Ramos (cell line): ENCODE results near the gene MCF2L.

Source experiments
- in situ Hi-C: fragments of 300-500 bp; cut with MboI; formaldehyde crosslinking; loops from one replicate; pipeline ENCODE4 v1.14.3; 2022; ENCODE audit warnings: low sequenced_read_pairs; ENCODE audit not compliant: unreplicated experiment

The MCF2L gene

DNA sequence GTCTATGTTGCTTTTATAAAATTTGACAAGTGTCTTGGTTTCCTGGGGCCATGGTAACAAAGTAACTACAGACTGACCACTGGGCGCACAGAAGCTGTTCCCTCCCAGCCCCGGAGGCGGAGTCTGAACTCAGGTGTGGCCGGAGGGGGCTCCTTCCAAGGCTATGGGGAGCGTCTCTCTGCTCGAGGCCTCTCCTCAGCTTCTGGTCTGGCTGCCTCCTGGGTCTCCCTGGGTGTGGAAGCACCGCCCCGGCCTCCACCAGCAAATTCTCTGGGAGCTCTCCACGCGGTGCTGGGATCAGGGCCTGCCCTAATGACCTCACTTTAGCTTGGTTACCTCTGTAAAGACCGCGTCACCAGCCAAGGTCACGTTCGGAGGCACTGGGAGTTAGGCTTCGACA is 90.9 kb downstream of the MCF2L start:
- in situ Hi-C loops = no loop called here

DNA sequence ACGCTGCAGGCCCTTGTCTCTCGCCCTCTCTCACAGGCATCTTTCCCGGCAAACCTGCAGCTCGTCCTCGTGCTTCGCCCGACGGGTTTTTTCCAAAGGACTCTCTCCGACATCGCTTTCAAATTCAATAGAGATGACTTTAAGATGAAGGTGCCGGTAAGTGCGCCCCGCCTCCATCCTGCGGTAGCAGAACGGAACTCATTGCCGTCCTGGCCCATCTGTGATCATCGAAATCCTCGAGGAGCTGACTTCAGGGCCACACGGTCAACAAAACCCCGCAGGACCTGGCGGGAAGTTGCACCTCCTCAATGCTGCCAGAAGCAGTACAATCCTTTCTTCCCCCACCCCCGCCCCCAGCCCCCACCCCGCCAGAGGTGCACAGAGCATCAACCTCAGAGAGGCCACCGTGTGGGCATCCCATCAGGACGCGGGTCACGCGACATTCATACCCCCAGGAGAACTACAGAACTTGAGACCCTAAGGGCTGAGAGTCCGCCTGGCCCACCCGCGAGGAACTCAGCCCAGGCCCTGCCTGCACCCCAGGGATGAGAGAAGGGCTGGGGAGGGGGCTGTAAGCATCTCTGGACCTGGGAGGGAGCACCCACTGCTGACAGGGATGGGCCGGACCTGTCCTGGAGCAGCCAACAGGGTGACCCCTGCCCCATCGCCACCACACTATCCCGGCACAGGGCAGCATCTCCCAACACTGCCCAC is 91.7 kb downstream of the MCF2L start:
- in situ Hi-C loops = no loop called here

DNA sequence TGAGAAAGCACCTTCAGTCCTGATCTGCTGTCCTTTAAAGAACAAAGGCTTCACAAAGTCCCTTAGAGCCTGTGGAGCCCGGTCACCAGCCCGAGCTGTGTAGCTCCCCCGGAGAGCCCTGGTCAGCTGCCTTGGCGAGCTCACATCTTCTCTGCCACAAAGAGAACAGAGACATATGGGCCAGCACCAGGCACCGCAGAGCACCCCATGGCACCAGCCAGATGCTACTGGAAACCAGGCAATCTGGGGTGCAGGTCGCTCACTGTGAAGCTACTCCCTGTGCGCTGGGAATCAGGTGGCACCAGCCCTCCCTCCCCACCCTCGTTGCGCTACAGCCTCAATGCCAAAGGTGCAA is 92.2 kb downstream of the MCF2L start:
- in situ Hi-C loops = no loop called here

DNA sequence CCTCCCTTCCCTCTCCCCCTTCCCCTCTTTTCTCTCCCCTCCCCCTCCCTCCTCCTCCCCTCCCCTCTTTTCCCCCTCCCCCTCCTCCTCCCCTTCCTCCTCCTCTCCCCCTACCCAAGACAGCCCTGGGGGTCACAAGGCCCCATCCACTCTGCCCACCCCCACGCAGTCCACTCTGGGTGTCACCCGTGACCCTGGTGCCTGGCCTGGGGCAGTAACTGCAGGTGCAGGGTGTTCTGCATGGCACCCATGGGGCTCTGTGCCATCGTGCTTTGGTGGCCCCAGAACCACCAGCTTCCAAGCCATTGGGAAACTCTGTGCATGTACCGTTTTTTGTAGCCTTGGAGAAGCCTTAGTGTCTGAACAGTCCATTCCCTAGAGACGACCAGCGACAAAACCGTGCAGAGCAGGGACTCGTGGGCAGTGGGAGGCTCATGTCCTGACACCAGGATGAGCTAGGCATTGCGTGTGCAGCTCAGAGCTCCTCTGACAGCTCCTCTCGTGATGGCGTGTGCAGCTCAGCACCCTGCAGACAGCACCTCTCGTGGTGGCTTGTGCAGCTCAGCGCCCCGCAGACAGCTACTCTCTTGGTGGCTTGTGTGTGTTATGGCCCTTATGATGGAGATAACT is 92.9 kb downstream of the MCF2L start:
- in situ Hi-C loops = no loop called here

DNA sequence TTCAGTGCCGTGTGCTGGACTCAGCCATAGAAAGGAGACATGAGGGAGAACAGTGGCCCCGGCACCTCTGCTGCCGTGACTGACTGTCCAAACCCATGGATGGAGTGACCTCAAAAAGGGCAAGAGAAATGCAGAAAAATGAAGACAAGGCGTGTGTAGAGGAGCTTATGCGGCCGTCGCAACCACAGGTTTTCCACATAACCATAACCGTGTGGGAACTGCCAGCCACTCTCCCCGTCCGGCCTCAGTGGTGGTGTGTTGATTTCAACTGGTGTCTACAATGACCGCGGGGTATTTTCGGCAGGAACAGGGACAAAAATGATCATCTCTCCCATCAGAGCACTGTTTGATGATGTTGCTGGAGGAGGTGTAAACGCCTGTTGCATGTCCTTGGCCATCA is 93.7 kb downstream of the MCF2L start:
- in situ Hi-C loops = no loop called here

DNA sequence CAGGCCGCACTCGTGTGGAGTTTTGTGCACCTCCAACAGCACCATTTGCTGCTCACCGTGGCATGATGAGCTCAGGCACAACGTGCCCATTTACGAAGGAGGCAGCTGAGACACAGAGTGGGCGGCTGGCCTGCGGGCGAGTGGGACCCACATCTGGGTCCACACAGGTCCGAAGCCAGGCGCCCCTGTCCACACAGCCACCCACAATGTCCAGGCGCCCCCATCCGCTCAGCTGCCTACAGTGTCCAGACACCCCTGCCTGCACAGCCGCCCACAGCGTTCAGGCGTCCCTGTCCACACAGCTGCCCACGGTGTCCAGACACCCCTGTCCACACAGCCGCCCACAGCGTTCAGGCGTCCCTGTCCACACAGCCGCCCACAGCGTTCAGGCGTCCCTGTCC is 94.1 kb downstream of the MCF2L start:
- in situ Hi-C loops = no loop called here

DNA sequence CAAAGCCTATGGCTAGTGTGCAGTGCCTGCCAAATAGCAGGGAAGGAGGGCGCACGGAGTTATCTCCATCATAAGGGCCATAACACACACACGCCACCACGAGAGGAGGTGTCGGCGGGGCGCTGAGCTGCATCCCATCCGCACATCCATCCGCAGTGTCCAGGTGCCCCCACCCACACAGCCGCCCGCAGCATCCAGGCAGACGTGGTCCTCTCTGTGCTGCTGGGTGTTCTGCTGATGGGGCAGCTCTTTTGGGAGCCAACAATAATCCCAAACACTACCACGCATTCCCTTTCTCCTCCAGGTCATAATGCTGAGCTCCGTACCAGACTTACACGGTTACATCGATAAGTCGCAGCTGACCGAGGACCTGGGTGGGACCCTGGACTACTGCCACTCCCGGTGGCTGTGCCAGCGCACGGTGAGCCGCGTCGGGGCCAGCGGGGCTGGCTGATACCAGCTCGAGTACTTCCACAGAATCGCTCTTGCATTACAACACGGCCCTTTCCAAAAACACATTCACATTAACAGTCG is 95.1 kb downstream of the MCF2L start:
- in situ Hi-C loops = no loop called here

DNA sequence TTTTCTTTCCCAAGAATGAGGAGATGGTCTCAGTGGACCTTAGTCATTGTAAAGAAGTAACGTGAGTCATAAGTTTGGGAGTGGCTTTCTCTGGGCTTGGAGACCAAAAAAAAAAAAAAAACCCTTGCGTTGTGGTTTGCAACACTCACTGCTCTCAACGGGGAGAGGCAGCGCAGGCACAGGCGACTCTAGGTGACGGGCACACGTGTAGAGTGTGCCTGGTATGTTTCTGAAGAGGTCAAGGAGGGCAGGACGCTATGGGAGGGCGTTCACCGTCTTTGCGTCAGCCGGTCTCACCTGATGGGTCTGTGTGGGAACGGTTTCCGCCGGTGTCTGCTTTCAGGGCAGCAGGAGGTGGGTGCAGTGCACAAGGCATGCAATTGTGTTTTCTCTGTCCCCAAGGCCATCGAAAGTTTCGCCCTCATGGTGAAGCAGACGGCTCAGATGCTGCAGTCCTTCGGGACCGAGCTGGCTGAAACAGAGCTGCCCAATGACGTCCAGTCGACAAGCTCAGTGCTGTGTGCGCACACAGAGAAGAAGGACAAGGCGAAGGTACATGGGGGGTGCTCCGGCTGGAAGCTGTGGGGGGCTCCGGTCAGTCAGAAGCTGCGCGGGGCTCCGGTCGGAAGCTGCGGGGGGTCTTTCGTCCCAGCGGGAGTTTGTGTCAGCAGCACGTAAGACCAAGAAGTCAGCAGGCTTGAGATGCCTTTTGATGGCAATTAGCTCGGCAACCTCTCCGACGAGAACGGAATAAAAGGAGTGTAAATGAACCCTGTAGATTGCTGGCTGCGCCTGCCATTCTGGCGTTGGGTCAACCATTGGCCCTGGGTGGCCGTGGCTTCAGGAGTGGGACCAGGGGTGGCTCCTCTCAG is 95.8 kb downstream of the MCF2L start:
- in situ Hi-C loops = no loop called here

DNA sequence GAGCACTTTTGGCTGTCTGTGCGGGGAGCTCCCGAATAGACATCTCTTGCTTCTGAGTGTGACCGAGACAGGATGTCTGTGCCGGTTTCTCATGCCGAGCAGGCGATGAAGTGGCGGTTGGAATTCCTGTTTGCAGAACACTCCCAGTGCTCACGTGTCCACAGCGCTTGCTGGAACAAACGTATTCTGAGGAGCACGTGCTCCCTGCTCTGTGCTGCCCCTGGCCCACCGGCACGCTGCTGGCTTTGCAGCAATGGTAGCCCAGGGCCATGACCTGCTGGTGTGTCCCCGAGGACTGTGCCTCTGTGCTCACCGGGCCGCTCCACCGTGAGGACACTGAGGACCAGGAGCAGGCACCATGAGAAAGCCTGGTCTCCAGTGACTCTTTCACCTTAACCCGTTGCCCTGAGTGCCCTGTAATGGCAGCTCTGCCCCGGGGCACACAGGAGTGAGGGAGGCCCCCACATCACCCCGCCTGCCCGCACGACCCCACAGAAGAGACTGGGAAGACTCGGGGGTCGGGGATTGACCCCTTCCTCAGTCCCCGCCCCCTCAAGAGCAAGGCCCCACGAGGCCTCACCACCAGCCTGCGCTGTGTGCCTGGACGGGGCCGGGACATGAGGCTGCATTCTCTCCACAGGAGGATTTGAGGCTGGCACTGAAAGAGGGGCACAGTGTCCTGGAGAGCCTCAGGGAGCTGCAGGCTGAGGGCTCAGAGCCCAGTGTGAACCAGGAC is 96.6 kb downstream of the MCF2L start:
- in situ Hi-C loops = no loop called here

DNA sequence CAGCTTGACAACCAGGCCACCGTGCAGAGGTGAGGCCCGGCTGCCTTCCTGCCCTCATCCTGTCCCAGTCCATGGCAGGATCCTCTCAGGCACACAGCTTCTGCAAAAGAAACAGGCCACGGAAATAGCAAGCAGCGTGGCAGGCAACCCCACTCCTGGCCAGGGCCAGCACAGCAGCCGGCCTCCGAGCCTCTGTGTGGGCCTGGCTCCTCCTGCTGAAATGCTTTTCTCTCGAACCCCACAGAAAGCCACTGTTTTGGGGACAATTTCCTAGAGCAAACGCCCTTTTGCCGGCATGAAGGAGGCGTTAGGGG is 97.1 kb downstream of the MCF2L start:
- in situ Hi-C loops = no loop called here

DNA sequence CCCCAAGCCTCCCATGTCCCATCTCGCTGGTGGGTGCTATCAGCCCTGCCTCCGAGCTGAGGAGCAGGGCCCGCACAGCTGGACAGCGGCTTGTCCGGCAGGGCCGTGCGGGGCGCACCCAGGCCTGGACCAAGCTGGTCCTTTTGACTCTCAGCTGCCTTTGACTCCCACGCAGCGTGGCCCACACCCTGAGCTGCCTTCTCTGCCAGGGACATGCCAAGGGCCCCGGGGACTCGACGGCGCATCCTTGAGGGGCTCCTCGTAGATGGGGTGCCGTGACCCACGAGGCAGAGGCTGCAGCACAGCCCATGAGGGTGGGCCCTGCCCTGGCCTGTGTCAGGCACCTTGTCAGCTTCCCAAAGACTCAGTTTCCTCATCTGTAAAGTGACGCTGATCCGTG is 97.7 kb downstream of the MCF2L start:
- in situ Hi-C loops = no loop called here

DNA sequence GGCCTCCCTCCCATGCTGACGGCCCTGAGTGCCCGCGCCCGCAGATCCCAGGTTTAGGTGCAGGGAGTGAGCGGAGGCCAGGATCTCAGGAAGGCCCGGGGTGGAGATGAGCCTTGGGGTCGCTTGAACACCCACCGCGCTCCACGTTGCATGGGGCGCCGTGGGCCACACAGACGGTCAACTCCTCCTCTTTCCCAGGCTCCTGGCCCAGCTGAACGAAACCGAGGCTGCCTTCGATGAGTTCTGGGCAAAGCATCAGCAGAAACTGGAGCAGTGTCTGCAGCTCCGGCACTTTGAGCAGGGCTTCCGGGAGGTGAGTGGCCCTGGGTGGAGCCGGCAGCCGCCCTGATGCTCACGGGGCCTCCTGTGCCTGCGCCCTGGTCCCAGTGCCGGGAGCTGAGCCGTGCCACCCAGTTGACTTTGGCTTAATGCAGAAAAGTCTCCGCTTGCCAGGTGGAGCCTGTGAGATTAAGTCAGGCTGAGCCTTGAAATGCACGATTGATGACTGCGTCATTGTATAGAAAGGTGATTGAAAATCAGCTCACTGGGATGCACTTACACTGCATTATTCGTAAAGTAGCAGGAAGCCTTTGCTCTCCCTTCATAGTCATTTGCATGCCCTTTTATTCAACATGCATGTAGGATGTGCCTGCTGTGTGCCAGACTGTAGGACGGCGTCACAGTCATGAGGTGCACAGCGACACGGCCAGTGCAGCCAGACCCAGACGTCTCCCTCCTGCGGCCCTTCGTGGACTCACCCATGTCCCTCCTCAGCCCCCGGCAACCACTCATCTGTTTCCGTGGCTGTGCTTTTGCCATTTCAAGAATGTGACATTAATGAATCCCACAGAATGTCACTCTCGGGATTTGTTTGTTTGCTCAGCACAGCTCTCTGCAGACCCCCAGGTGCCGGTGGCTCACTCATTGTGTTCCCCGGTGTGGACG is 101.1 kb downstream of the MCF2L start:
- in situ Hi-C loops = no loop called here

DNA sequence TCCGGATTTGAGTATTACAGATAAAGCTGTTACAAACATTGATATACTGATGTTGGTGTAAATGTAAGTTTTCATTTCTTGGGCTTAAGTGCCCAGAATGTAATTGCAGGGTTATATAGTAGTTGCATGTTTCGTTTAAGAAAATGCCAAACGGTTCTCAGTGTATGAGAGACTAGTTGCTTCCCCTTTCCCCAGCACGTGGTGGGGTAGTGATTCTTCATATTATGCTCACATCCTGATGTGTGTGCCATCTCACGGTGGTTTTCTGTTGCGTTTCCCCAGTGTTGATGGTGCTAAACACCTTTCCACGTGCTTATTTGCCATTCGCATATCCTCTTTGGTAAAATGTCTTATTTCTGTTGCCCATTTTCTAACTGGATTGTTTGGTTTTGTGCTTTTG is 101.8 kb downstream of the MCF2L start:
- in situ Hi-C loops = no loop called here

DNA sequence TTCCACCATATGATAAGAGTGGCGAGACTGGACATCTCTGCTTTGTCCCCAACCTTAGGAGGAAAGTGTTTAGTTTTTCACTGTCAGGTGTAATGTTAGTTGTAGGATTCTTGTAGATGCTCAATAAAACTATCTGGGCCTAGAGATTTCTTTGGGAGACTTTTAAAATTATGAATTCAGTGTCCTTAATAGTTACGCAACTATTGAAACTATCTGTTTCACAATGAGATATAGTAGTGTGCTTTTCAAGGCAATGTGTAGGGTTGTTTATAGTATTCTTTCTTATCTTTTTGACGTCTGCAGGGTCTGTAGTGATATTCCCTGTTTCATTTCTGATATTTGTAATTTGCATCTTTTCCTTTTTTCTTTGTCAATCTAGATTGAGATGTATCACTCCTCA is 103.4 kb downstream of the MCF2L start:
- in situ Hi-C loops = no loop called here

DNA sequence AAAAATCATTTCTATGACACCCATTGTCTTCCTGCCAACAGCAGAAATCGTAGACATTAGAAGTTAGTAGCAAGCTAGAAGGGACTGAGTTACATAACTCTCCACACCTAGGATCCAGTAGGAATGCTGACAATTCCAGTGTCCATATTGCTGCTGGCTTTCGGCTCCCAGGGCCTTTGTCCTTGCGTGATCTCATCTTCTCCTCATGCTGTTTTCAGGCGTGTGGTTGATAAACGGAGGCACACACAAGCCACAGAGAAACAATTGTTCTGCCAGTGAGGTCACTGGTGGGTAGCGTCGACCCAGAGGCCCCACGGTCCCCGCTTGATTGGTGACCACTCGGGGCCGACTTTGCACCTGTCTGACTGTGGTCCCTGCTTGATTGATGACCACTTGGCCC is 104.9 kb downstream of the MCF2L start:
- in situ Hi-C loops = no loop called here

DNA sequence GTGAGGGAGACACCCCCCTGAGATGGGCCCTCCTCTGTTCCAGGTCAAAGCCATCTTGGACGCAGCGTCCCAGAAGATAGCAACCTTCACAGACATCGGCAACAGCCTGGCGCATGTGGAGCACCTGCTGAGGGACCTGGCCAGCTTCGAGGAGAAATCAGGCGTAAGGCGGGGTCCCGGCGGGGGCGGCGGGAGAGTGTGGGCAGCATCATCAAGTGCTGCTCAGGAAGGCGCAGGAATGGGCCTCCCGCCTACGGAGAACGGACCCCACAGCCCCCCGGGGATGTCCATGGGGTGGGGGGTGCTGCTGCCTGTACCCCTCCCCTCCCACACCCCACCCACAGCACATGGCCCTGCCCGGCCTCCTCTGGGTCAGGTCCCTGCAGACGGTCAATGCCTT is 105.4 kb downstream of the MCF2L start:
- in situ Hi-C loops = no loop called here

DNA sequence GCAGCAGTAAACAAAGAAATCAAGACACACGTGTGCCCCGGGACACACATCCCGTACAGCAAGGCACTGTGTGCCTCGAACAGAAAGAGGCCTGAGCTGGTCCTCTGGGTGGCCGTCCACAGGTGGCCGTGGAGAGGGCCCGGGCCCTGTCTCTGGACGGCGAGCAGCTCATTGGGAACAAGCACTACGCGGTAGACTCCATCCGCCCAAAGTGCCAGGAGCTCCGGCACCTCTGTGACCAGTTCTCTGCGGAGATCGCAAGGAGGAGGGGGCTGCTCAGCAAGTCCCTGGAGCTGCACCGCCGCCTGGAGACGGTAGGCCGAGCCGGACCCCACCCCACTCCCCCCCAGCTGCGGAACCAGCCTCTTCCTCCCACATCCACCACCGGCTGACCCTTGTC is 105.9 kb downstream of the MCF2L start:
- in situ Hi-C loops = no loop called here

DNA sequence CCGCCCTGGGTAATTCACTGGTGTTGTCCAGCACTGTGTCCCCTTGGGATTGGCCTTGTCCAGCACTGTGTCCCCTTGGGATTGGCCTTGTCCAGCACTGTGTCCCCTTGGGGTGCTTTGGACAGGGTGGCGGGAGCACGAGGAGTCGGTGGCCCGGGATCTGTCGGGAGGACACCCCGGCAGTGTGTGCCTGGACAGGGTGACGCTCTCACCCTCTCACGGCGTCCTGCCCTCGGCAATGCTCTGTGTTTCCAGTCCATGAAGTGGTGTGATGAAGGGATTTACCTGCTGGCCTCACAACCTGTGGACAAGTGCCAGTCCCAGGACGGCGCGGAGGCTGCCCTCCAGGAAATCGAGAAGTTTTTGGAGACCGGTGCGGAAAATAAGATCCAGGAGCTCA is 106.7 kb downstream of the MCF2L start:
- in situ Hi-C loops = no loop called here

DNA sequence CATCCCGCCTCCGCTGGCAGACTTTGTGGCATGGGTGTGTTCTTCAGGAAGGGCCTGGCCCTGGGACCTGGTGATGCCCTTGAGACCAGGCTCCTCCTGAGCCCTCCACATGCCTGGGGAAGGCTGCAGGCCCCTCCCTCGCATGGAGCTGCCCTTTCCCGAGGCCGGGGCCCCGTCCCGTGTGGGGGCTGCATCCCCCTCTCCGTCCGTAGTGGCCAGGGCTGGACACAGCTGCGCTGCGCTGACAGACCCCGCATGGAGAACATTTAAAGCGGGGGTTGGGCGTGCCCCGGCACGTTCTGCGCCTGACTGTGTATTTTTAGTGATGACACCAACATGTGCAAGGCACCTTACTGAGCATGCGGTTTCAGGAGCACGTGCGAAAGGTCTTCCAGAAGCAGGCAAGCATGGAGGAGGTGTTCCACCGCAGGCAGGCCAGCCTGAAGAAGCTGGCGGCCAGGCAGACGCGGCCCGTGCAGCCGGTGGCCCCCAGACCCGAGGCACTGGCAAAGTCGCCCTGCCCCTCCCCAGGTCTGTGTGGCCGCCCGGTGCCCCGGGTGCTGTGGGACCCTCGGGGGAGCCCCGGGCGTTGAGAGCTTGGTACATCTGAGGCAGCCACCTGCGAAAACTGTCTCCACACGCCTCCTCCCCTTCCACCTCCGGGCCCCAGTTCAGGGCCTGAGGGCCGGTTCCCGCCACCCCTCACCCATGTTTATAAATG is 107.8 kb downstream of the MCF2L start:
- in situ Hi-C loops = no loop called here
